ENCODE measurements around the gene GAPT. TPM values are rescaled to one million over a fixed set of nuclear protein-coding genes. Genes with fewer than 3 reads are reported as not detected.

GAPT gene
- total RNA-seq, 6 experiments from 2014 or later, result 0.07 to 0.74 (median 0.29) TPM; not detected in 2

DNA sequence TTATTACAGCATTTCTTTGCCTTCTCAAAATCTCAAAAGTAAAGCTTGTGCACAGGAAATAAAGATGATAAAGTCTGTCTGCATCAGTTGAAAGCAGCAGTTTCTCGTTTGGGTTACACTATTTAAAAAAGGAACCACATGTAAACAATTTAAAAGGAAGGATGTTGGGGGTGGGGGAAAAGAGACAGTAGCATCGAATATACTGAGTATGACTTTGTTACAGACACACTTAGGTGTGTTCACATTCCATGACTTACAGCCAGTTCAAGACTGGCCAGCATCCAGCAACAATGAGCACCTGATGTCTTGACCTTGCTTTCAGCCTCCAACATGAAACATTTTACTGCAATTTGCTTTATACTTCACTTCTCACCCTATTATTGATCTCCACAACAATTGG is 8.7 kb downstream of the GAPT start:
- Histone ChIP-seq H3K27ac (no peak overlapping the region), H3K27me3 (no peaks in the 10 kb centered on the region), H3K4me3 (no peak overlapping the region), H3K36me3 (no peaks in the 10 kb centered on the region), H3K9me3 (no peaks in the 10 kb centered on the region), H3K4me1 (no peaks in the 10 kb centered on the region)
- TF ChIP-seq POLR2A (IDR thresholded peaks at IDR 0.05), result no peak
- TF ChIP-seq CTCF (IDR thresholded peaks at IDR 0.05), result no peak
- no peak for DNase-seq
- WGBS (ENCODE audit: insufficient coverage, low coverage, low lambda C conversion rate, missing lambda C conversion rate), result 10% methylated on average over 2 of the region's 2 CpGs
- ATAC-seq, result peak in 2 of 4 donors; percentile 24 to 46
- intact Hi-C loops (cut with DNase I), result loop anchor here in 1 of 2 donors (10.0 kb wide), 1 partner anchor 315 kb away; no protein-coding TSS in a partner anchor

DNA sequence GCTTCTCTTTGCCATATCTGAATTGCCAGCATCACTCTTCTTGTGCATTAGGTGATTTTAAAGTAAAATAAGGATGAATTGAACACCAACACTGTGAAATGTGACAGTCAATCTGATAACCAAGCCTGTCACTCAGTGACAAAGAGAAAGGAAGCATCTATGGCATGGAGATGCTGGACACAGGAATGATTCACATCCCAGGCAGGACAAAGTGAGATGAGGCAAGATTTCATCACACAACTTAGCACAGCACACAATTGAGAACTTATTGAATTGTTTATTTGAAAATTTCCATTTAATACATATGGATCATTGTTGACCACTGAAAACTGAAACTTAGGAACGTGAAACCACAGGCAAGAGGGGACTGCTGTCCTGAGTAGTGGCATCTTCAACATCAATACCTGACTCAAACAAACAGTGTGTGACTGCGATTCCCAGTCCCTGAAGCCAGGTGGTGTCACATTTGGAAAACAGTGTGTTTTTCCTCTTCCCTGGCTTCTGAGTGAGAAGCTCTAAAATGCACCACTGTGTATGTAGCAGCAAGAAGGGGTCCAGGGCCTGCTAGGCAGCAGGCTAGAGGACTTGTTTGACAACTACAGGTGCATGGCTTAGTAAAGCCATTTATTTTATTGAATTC is 10.7 kb downstream of the GAPT start:
- ATAC-seq (peak in 2 of 4 donors; percentile 26 to 62), DNase-seq (no peak)
- Histone ChIP-seq H3K27ac (no peak overlapping the region), H3K27me3 (no peaks in the 10 kb centered on the region), H3K9me3 (no peaks in the 10 kb centered on the region), H3K4me3 (no peak overlapping the region), H3K4me1 (no peaks in the 10 kb centered on the region), H3K36me3 (no peaks in the 10 kb centered on the region)
- 67% methylated on average over 2 of the region's 2 CpGs for WGBS (ENCODE audit: insufficient coverage, low coverage, low lambda C conversion rate, missing lambda C conversion rate)
- intact Hi-C loops (cut with DNase I), result no loop called here
- TF ChIP-seq POLR2A (IDR thresholded peaks at IDR 0.05) (no peak), CTCF (IDR thresholded peaks at IDR 0.05) (peak; percentile 15 to 40 (median 26))

DNA sequence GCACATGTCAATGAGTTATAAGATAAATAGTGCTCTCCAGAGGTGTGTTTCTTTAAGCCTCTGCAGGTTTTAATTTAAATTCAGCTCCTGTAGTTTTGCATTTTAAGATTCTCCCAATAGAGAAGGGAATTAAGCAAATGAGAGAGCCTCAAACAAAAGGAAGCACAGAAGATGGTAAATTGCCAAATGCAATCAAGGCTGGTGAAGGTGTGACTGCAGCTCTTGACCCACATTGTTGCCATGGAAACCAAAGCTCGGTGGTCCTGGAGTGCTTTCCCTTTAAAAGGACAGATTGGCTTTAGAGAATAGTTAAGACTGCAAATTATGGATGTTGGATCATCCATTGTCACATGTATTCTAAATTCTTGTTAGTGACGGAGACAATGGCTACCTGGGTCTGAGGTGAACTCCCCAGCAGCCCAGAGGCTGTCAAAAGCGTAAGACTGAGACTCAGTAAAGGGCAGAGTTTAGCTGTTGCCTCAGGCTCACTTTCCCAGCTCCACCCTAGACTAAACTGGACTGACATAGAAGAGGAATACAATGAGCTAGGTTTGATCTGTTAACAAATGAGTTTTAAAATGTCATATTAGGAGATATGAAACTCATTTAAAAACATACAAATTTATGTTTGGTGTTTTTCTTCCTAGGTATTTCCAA is 12.3 kb downstream of the GAPT start:
- Histone ChIP-seq H3K9me3 (no peaks in the 10 kb centered on the region), H3K27ac (no peak overlapping the region), H3K36me3 (no peaks in the 10 kb centered on the region), H3K27me3 (no peaks in the 10 kb centered on the region), H3K4me1 (no peaks in the 10 kb centered on the region), H3K4me3 (no peak overlapping the region)
- no peak for ATAC-seq
- intact Hi-C loops (cut with DNase I), result no loop called here
- no peak for DNase-seq
- 58% methylated on average over 3 of the region's 3 CpGs for WGBS (ENCODE audit: insufficient coverage, low coverage, low lambda C conversion rate, missing lambda C conversion rate)
- no peak for TF ChIP-seq POLR2A (IDR thresholded peaks at IDR 0.05)
- no peak for TF ChIP-seq CTCF (IDR thresholded peaks at IDR 0.05)

- no peak for TF ChIP-seq POLR2A (IDR thresholded peaks at IDR 0.05)
- TF ChIP-seq CTCF (IDR thresholded peaks at IDR 0.05), result no peak
- no peak for ATAC-seq
- intact Hi-C loops (cut with DNase I), result no loop called here
These were observed 13.5 kb downstream of the GAPT start for GRCh38 chr5:58504766-58505165.

More at GRCh38 chr5:58504766-58505165, 13.5 kb downstream of the GAPT start:
- Histone ChIP-seq H3K36me3 (no peaks in the 10 kb centered on the region), H3K4me3 (no peak overlapping the region), H3K27me3 (no peaks in the 10 kb centered on the region), H3K9me3 (no peaks in the 10 kb centered on the region), H3K4me1 (no peaks in the 10 kb centered on the region), H3K27ac (no peak overlapping the region)
- 63% methylated on average over 3 of the region's 3 CpGs for whole genome bisulfite sequencing (ENCODE audit: insufficient coverage, low coverage, low lambda C conversion rate, missing lambda C conversion rate)
- no peak for DNase-seq
